Caki2 (cell line): ENCODE results near the gene MRPS9. TPM values are rescaled to one million over a fixed set of nuclear protein-coding genes. Genes with fewer than 3 reads are reported as not detected.

Source experiments
- DNase-seq: peaks from one replicate; pipeline ENCODE4 v3.0.0-alpha.2; 2015; ENCODE audit warnings: low read depth
- in situ Hi-C: cut with HindIII; loops from 2 replicates; pipeline ENCODE4 v1.10.0; 2016; ENCODE audit warnings: low sequenced_read_pairs, low pct_unique_long_range_greater_than_20kb, mixed read lengths
- total RNA-seq: library from RNA; depleted of rRNA; stranded (reverse); fragments of >200 nt; shearing (Covaris generic); gene quantifications from 2 replicates; pipeline ENCODE4 v1.2.3, GENCODE V29; 2014; ENCODE audit warnings: low replicate concordance; rRNA removed

Gene MRPS9
- total RNA-seq, 1 experiment from 2014 or later, result 62.6 TPM

DNA sequence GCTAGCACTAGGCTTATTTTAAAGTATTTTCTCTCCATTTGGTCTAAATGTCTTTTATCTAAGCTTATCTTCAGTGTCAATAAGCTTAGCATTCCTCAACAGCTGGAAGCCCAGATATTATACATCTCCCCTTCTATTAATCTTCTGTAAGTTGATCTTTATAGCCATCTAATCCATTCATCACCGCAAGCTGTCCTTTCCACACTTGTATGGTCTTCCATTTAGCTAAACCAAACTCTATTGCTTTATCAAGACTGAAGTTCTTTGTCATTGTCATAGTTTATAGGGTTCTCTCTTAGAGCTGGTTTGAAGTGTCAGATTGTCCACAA, 102.3 kb downstream of the MRPS9 start:
- DNase-seq, result no peak
- in situ Hi-C loops, result no loop called here

DNA sequence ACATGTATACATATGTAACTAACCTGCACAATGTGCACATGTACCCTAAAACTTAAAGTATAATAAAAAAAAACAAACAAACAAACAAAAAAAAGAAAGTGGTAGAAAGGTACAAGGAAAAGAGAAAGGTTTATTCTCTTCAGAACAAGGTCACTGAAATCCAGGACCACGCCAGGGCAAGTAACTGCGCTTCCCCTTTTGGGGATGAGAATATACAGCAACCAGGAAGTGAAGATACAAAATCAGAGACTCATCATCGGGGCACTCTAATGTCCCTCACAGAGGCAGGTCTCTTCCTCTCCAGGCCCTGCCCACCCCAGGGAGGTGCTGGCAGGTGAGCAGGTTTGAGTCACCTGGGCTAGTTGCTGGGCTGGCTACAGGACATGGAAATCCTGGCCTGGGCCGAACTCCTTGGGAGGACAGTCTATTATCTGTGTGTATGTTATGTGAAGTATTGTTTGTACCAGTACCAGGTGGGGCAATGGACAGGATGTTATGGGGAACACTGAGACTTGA, 103.3 kb downstream of the MRPS9 start:
- DNase-seq, result no peak
- in situ Hi-C loops, result no loop called here

DNA sequence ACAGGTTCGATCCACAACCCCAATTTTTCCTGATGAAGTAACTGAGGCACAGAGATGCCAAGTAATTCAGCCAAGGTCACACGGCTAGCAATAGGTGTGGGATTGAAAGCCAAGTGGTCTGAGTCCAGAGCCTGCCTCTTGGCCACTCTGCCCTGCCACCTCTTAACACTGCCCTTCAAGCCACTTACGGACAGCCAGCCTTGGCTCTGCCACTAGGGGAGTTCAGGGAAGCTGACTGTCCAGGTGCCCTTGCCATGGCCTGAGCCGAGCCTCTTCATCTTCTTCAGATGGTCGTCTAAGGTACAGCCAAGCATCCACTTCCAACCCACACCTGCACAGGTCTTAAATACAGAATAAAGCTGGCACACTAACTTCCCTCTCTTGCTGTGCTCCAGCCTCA, 104.4 kb downstream of the MRPS9 start:
- in situ Hi-C loops, result no loop called here
- no peak for DNase-seq

DNA sequence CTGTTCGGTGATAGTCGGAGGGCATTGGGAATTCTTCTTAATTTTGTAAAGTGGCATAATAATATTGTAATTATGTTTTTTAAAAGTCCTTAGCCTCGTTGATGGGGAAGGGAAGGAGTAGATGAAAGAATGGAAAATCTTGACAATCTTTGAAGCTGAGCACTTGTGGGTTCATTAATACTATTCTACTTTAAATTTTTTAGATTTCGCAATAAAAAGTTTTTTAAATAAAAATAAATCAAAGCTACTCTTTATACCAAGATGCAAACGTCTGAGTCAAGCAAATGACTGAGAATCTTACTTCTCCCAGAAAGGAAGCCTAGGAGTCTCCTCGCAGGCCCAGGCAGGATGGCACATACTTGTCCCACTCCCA, 105.2 kb downstream of the MRPS9 start:
- DNase-seq, result no peak
- in situ Hi-C loops, result no loop called here

DNA sequence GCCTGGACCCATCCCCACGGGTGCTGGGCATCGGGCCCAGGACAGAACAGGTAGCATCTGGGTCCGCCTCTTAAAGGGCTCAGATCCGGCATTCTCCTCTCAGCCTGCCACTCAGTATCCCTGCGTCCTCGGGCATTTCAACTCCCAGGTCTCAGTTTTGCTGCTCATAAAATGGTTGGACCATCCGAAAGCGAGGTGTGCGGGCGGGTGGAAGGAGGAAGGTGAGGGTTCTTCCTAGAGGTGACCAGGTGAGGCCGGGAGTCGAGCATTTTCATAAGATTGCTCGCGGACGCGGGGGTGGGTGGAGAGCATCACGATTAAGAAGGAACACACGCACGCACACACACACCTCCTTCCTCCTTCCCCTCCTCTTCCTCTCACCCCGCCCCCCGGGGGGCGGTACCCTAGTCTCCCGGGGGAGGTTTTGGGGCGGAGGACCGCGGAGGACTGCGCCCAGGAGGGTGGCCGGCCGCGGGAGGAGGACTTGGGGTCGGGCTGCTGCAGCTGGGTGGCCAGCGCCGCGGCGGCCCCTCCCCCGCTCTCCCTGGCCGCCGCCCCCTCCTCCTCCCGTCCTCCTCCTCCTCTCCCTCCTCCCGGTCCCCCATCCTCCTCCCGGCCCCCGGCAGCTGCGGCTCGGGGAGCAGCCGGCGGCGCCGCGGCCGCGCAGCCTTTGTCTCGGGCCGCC, 105.7 kb downstream of the MRPS9 start:
- in situ Hi-C loops, result no loop called here
- DNase-seq, result peak; percentile 49

DNA sequence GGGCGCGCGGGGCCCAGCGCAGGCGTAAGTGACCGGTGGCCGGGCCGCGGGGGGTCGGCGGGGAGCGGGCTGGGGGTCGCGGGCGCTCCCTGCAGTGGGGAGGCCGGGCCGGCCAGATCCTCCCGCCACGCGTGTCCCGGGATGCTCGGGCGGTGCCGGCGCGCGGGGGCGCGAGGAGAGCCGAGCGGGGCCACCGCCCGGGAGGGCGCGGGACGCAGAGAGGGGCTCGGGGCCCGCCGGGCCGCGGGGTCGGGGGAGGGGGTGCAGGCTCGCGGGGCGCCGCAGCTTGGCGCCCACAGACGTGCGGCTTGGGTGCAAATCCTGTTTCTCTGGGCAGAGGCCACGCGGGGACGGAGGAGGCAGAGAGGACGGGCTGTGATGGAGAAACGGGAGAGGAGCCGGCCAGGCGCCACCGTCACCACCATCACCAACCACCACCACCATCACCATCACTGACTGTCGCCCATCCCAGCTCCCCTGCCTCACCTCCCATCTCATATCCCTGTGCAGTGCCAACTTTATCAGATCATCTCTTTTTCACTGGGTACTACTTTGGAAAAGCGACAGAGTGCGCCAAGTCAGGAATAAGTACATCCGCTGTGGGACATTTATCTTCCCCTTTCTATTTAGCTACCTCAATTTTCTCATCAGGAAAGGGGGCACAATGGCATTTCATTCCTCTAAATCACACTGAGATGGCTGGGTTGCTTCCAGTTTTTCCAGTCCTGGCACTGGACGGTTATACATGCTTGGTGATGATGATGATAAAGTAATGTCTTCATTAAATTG, 106.5 kb downstream of the MRPS9 start:
- in situ Hi-C loops, result no loop called here
- DNase-seq, result no peak

DNA sequence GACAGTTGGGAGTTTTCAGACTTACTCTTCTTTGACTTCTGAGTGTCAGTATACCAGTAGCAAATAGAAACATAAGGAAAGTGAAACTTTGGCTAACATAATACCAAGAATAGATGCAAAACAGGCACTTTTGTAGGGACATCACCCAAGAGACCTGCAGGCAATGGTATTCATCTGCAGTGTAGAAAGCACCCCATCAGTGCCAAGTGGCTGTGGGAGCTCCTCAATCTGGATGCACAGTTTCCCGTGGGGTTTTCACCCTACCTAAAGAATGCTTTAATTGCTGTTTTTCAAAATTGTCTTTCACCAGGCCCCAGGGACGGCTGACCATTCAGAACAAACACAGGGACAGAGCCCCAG, 107.1 kb downstream of the MRPS9 start:
- in situ Hi-C loops, result no loop called here
- no peak for DNase-seq

DNA sequence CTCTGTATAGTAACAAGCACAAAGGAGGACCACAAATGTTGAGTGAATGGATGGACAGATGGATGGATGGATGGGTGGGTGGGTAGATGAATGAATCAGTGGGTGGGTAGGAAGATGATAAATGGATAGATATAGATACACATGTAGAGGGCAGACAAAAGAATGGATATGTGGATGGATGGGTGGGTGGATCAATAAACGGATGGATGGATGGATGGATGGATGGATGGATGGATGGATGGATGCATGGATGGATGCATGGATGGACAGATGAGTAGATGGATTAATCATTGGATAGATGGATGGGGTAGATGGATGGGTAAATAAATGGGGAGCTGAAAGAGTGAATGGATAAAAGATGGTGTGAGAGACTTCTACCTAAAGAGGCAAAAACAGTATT, 111.4 kb downstream of the MRPS9 start:
- no peak for DNase-seq
- in situ Hi-C loops, result no loop called here

Other genes with a start within 250 kb of the MRPS9 start
- 48.8 and 57.1 TPM in 2 replicates for gene POU3F3, start 184.0 kb upstream of the MRPS9 start, total RNA-seq
- 0.17 and 0.20 TPM in 2 replicates for gene GPR45, start 203.7 kb downstream of the MRPS9 start, total RNA-seq